GM12801 (cell line): ENCODE measurements around the gene S100P.

Experiments
- TF ChIP-seq, protein P1 (sequence below): IDR thresholded peaks from one replicate; pipeline ENCODE4 v1.5.1; 2011; ENCODE audit warnings: control low read depth; ENCODE audit not compliant: insufficient read length; ENCODE audit errors: extremely low read depth

Gene S100P

DNA sequence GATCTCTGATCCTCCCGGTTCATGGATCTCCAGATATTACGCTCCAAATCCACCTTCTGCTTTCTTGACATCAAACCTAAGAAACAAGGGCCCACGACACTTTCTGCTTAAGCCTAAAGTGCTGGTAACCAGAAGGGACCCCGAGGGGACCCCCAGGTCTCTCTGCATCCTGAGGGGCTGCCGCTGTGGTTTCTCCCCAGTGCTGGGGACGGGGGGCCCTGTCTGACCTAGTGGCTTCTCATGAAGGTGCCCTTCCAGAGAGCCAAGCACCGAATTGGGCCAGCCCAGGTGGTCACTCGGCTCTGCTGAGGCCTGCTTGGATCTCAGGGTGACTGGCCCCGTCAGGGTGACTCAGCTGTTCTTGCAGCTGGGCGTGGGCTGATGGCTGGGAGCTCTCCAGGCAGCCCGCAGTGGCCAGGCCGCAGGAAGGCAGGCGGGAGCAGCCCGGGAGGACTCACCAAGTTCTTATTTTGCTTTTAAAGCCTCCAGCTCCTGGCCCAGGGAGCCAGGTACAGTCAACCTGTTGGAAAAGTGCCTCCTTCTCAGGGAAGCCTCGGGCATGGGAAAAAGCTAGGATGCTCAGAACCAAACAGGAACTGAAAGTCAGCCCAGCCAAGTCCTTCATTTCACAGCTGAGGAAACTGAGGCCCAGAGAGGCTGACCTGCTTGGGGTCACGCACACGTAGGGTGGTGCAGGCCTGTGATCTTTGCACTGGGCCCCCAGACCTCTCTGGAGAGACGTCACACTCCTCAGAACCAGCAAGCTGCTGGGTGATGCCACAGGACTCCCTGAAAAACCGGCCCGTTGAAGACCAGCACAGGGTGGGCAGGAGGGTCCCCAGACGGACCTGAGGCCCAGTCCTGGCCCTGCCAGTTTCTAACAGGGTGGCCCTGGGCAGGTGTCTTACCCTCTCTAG lies 39.0 kb downstream of the S100P start:
- TF ChIP-seq, protein P1, sequence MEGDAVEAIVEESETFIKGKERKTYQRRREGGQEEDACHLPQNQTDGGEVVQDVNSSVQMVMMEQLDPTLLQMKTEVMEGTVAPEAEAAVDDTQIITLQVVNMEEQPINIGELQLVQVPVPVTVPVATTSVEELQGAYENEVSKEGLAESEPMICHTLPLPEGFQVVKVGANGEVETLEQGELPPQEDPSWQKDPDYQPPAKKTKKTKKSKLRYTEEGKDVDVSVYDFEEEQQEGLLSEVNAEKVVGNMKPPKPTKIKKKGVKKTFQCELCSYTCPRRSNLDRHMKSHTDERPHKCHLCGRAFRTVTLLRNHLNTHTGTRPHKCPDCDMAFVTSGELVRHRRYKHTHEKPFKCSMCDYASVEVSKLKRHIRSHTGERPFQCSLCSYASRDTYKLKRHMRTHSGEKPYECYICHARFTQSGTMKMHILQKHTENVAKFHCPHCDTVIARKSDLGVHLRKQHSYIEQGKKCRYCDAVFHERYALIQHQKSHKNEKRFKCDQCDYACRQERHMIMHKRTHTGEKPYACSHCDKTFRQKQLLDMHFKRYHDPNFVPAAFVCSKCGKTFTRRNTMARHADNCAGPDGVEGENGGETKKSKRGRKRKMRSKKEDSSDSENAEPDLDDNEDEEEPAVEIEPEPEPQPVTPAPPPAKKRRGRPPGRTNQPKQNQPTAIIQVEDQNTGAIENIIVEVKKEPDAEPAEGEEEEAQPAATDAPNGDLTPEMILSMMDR: no peak

GRCh38 chr4:6733358-6734164 lies 39.9 kb downstream of the S100P start:
- TF ChIP-seq, protein P1: no peak

DNA sequence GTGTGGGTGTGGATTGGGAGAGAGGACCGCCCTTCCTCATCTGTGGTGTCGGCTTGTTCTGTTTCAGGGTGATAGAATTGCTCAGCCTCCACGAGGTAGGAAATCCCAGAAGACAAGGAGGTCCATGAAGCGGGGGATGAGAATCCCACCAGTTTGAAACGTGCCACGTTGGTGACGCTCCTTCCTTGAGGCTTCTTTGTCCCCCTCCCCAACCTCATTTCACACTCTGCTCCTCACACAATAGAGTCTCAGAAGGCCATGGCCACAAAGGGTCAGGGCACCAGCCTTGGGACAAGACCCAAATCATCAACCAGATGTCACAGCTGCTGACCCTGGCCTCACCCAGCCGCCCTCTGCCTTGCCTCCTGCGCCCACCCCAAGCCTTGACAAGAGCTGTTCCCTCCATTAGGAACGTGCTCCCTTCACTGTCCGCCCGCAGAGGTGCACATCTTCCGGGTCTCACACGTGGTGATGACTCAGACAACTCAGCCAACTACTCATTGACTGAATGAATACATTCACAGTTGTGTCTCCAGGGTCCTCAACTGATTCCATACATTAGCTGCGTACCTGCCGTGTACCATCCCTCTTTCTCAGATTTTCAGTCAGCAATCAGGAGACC lies 40.6 kb downstream of the S100P start:
- TF ChIP-seq, protein P1: no peak

GRCh38 chr4:6739920-6740319 lies 46.2 kb downstream of the S100P start:
- TF ChIP-seq, protein P1: no peak

DNA sequence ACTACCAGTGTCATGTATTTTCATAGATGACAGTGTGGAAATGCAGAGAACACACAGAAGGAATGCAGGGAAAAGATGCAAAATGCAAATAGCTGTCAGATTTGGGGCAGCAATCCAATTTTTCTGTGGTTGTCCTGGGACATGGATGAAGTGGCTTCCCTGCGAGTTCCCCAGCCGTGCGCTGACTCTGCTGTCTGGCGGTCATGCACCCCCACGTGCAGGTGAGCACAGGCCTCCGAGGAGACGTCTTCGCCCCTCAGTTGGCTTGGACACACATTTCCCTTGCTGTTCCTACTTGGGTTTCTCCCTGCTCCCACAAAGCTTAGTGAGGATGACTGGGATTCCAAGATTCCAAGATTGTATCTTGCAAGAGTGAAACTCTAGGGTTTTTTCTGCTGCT lies 46.7 kb downstream of the S100P start:
- TF ChIP-seq, protein P1: no peak

DNA sequence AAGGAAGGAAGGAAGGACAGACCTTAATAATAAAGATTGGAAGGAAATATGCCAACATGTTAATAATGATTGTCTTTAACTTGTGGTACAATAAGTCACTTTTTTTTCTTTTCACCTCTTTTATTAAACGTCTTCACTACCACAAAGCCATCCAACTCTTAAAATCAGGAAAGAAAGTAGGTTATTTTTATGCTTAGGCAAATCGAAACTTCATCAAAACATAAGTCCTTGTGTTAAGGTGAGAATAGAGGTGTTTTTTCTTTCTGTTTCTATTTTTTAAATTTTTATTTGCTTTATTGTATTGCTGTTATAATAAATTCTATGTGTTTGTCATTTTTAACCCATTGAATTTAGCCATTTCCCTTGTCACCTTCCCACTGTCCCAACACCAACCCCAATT lies 48.8 kb downstream of the S100P start:
- TF ChIP-seq, protein P1: no peak

DNA sequence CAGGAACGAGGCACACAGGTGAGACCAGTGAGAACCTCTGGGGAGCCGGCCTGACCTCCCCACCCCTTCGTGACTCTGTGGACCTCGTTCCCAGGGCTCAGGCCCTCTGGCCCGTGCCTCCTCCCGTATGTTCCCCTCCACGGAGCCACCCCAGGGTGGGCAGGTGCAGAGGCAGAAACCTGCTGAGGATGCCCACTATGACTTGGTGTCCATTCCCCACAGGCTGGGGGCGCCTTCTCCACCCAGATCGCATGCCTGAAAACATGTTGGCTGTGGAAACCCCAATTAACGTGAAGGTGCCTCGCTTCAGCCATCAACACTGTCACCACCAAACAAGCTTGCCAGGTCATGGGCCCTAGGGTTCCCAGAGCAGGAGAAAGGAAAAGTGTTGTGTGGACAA lies 49.3 kb downstream of the S100P start:
- TF ChIP-seq, protein P1: no peak
